Measurements from ENCODE around the gene NUDT14.

Gene NUDT14

DNA sequence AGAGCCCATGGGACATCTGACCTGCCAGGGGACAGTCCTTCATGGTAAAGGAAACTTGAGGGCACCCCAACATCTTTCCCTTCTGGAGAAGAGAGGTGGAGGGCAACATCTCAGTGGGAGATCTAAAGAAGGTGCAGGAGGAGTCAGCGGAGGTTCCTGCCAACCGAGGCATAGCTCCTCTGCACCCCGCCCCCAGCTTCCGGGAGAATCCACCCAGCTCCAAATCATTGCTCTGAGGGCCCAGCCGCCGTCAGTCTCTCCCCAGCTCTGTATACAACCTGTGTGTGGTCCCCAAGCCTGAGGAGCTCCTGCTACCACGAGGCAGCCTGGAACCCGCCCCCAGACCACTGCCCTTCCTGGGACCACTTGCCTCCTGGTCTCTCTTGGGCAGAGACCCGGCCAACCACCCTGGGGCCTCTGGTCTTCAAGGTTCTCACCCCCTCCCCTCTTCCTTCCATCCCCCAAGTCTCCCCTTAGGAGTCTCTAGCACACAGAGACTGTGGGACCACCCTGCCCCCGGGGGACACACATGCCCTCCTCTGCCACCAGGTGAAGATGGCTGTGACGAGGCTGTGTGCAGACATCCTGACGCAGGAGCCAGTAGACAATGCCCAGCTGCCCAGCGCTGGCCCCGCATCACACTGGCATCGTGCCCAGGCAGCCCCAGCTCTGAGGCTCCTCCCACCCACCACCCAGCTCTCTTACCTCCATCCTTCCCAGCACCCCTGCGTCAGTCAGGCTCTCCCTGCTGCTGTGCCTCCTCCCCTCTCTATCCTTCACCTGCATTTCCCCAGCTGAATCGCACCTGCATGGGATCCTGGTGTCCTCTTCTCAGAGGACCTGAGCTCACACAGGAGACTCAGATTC lies 13.0 kb upstream of the NUDT14 start:
- no peaks in the 10 kb centered on the region for H3K9me3 ChIP-seq (ENCODE audit: control insufficient read depth, low read length)
- no peaks in the 10 kb centered on the region for H3K4me1 ChIP-seq (ENCODE audit: control insufficient read depth, insufficient read depth, low read length)
- peaks cover 70% of the 10 kb centered on the region for H3K27me3 ChIP-seq (ENCODE audit: control insufficient read depth, insufficient read depth, low read length)
- no peak overlapping the region for H3K4me3 ChIP-seq (ENCODE audit: low read length)
- no peak overlapping the region for H3K9ac ChIP-seq (ENCODE audit: low read length)
- no peaks in the 10 kb centered on the region for H3K36me3 ChIP-seq (ENCODE audit: control insufficient read depth, insufficient read depth, low read length)

- Histone ChIP-seq H3K4me1 (ENCODE audit: control insufficient read depth, insufficient read depth, low read length) (no peaks in the 10 kb centered on the region), H3K27me3 (ENCODE audit: control insufficient read depth, insufficient read depth, low read length) (peaks cover 60% of the 10 kb centered on the region), H3K9ac (ENCODE audit: low read length) (no peak overlapping the region), H3K36me3 (ENCODE audit: control insufficient read depth, insufficient read depth, low read length) (no peaks in the 10 kb centered on the region), H3K9me3 (ENCODE audit: control insufficient read depth, low read length) (no peaks in the 10 kb centered on the region), H3K4me3 (ENCODE audit: low read length) (no peak overlapping the region)
These were observed 12.0 kb upstream of the NUDT14 start for GRCh38 chr14:105192866-105193731.

DNA sequence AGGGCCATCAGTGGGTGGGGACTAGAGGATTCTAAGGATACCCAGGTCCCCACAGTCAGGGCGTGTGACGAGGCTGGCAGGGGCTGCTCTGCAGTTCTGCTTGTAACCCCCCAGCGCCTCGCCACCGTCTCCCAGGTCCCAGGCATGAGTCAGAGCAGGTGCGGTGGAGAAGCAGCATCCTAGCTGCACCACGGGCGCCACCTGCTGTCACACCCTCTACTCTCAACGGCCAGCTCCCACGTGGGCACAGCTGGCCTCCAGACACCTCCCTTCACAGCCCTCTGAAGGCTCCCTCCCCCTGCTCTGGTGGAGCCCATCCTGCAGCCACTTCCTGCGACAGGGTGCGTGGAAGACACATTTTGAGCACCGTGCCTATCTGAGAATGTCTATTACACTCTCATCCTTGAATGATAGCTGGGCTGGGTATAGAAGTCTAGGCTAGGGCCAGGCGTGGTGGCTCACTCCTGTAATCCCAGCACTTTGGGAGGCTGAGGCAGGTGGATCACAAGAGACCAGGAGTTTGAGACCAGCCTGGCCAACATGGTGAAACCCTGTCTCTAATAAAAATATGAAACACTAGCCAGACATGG lies 6.9 kb upstream of the NUDT14 start:
- H3K4me3 ChIP-seq (ENCODE audit: low read length): no peak overlapping the region
- no peaks in the 10 kb centered on the region for H3K36me3 ChIP-seq (ENCODE audit: control insufficient read depth, insufficient read depth, low read length)
- H3K27me3 ChIP-seq (ENCODE audit: control insufficient read depth, insufficient read depth, low read length): peaks cover 20% of the 10 kb centered on the region
- H3K9me3 ChIP-seq (ENCODE audit: control insufficient read depth, low read length): no peaks in the 10 kb centered on the region
- H3K4me1 ChIP-seq (ENCODE audit: control insufficient read depth, insufficient read depth, low read length): no peaks in the 10 kb centered on the region
- H3K9ac ChIP-seq (ENCODE audit: low read length): no peak overlapping the region

GRCh38 chr14:105187116-105187515 lies 6.0 kb upstream of the NUDT14 start:
- Histone ChIP-seq H3K9me3 (ENCODE audit: control insufficient read depth, low read length) (no peaks in the 10 kb centered on the region), H3K27me3 (ENCODE audit: control insufficient read depth, insufficient read depth, low read length) (peaks cover 19% of the 10 kb centered on the region), H3K4me1 (ENCODE audit: control insufficient read depth, insufficient read depth, low read length) (no peaks in the 10 kb centered on the region), H3K36me3 (ENCODE audit: control insufficient read depth, insufficient read depth, low read length) (no peaks in the 10 kb centered on the region), H3K9ac (ENCODE audit: low read length) (no peak overlapping the region), H3K4me3 (ENCODE audit: low read length) (no peak overlapping the region)

- Histone ChIP-seq H3K4me3 (ENCODE audit: low read length) (no peak overlapping the region), H3K27me3 (ENCODE audit: control insufficient read depth, insufficient read depth, low read length) (peaks cover 16% of the 10 kb centered on the region), H3K9ac (ENCODE audit: low read length) (no peak overlapping the region), H3K4me1 (ENCODE audit: control insufficient read depth, insufficient read depth, low read length) (peaks cover 4% of the 10 kb centered on the region), H3K9me3 (ENCODE audit: control insufficient read depth, low read length) (no peaks in the 10 kb centered on the region), H3K36me3 (ENCODE audit: control insufficient read depth, insufficient read depth, low read length) (no peaks in the 10 kb centered on the region)
These were observed 4.9 kb upstream of the NUDT14 start for GRCh38 chr14:105185973-105186372.

GRCh38 chr14:105185001-105185400 lies 3.9 kb upstream of the NUDT14 start:
- Histone ChIP-seq H3K4me1 (ENCODE audit: control insufficient read depth, insufficient read depth, low read length) (peaks cover 10% of the 10 kb centered on the region), H3K9me3 (ENCODE audit: control insufficient read depth, low read length) (no peaks in the 10 kb centered on the region), H3K4me3 (ENCODE audit: low read length) (no peak overlapping the region), H3K36me3 (ENCODE audit: control insufficient read depth, insufficient read depth, low read length) (no peaks in the 10 kb centered on the region), H3K9ac (ENCODE audit: low read length) (no peak overlapping the region), H3K27me3 (ENCODE audit: control insufficient read depth, insufficient read depth, low read length) (peaks cover 20% of the 10 kb centered on the region)

DNA sequence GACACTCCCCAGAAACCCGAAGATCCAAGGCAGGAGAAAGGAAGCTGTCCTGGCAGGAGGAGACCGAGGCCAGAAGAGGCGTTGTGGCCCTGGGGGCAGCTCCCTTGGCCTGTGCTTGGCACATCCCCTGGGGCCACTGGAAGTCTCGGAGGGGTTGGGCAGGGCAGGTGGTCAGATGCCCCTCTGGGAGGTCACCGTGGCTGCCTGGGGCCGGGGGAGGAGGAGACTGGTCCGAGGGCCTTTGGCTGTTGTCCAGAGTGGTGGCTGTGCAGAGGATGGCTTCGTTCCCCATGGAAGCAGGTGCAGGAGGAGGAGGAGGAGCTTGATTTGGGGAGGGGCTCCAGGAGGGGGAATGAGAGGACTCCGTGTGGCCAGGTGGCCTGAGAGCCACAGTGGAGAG lies 3.3 kb upstream of the NUDT14 start:
- no peaks in the 10 kb centered on the region for H3K9me3 ChIP-seq (ENCODE audit: control insufficient read depth, low read length)
- peaks cover 10% of the 10 kb centered on the region for H3K4me1 ChIP-seq (ENCODE audit: control insufficient read depth, insufficient read depth, low read length)
- no peak overlapping the region for H3K9ac ChIP-seq (ENCODE audit: low read length)
- H3K27me3 ChIP-seq (ENCODE audit: control insufficient read depth, insufficient read depth, low read length): peaks cover 20% of the 10 kb centered on the region
- no peak overlapping the region for H3K4me3 ChIP-seq (ENCODE audit: low read length)
- H3K36me3 ChIP-seq (ENCODE audit: control insufficient read depth, insufficient read depth, low read length): no peaks in the 10 kb centered on the region

- Histone ChIP-seq H3K36me3 (ENCODE audit: control insufficient read depth, insufficient read depth, low read length) (no peaks in the 10 kb centered on the region), H3K9ac (ENCODE audit: low read length) (no peak overlapping the region), H3K4me1 (ENCODE audit: control insufficient read depth, insufficient read depth, low read length) (peaks cover 10% of the 10 kb centered on the region), H3K27me3 (ENCODE audit: control insufficient read depth, insufficient read depth, low read length) (peaks cover 16% of the 10 kb centered on the region), H3K9me3 (ENCODE audit: control insufficient read depth, low read length) (no peaks in the 10 kb centered on the region), H3K4me3 (ENCODE audit: low read length) (no peak overlapping the region)
These were observed 1.3 kb upstream of the NUDT14 start for GRCh38 chr14:105182296-105183020.

- Histone ChIP-seq H3K9me3 (ENCODE audit: control insufficient read depth, low read length) (no peaks in the 10 kb centered on the region), H3K27me3 (ENCODE audit: control insufficient read depth, insufficient read depth, low read length) (peaks cover 16% of the 10 kb centered on the region), H3K9ac (ENCODE audit: low read length) (no peak overlapping the region), H3K4me3 (ENCODE audit: low read length) (no peak overlapping the region), H3K36me3 (ENCODE audit: control insufficient read depth, insufficient read depth, low read length) (no peaks in the 10 kb centered on the region), H3K4me1 (ENCODE audit: control insufficient read depth, insufficient read depth, low read length) (peaks cover 10% of the 10 kb centered on the region)
These were observed 610 bp upstream of the NUDT14 start for GRCh38 chr14:105181549-105182295.

- Histone ChIP-seq H3K9me3 (ENCODE audit: control insufficient read depth, low read length) (no peaks in the 10 kb centered on the region), H3K27me3 (ENCODE audit: control insufficient read depth, insufficient read depth, low read length) (peaks cover 9% of the 10 kb centered on the region), H3K4me3 (ENCODE audit: low read length) (no peak overlapping the region), H3K36me3 (ENCODE audit: control insufficient read depth, insufficient read depth, low read length) (no peaks in the 10 kb centered on the region), H3K4me1 (ENCODE audit: control insufficient read depth, insufficient read depth, low read length) (peaks cover 11% of the 10 kb centered on the region), H3K9ac (ENCODE audit: low read length) (no peak overlapping the region)
These were observed 1.9 kb downstream of the NUDT14 start for GRCh38 chr14:105179191-105179590.

GRCh38 chr14:105178868-105179140 lies 2.3 kb downstream of the NUDT14 start:
- H3K36me3 ChIP-seq (ENCODE audit: control insufficient read depth, insufficient read depth, low read length): no peaks in the 10 kb centered on the region
- H3K9ac ChIP-seq (ENCODE audit: low read length): no peak overlapping the region
- H3K9me3 ChIP-seq (ENCODE audit: control insufficient read depth, low read length): no peaks in the 10 kb centered on the region
- peaks cover 13% of the 10 kb centered on the region for H3K4me1 ChIP-seq (ENCODE audit: control insufficient read depth, insufficient read depth, low read length)
- no peak overlapping the region for H3K4me3 ChIP-seq (ENCODE audit: low read length)
- peaks cover 9% of the 10 kb centered on the region for H3K27me3 ChIP-seq (ENCODE audit: control insufficient read depth, insufficient read depth, low read length)
